ENCODE measurements around the gene FAM83G.
"Not testable (repeated sequence)": the region's sequence is repeated elsewhere in the genome, so short reads cannot be mapped to it uniquely, and the experiment has no call there.

FAM83G gene

GRCh38 chr17:19004421-19005136, at the start of gene FAM83G:
TSS of gene FAM83G (minus strand) at chr17:19004764. CDS start at chr17:19004041, 723 bp downstream.
- in situ Hi-C loops (cut with MboI; ENCODE audit: low sequenced_read_pairs), result no loop called here

GRCh38 chr17:19048826-19049225, 44.3 kb upstream of the FAM83G start:
- in situ Hi-C loops (cut with MboI; ENCODE audit: low sequenced_read_pairs), result not testable (repeated sequence)

GRCh38 chr17:19047510-19047909, 42.9 kb upstream of the FAM83G start:
- in situ Hi-C loops (cut with MboI; ENCODE audit: low sequenced_read_pairs), result not testable (repeated sequence)

- in situ Hi-C loops (cut with MboI; ENCODE audit: low sequenced_read_pairs), result not testable (repeated sequence)
These were observed 42.3 kb upstream of the FAM83G start, which contains the start of gene GRAP for GRCh38 chr17:19046782-19047375. TSS of gene GRAP (minus strand) at chr17:19046957. CDS start at chr17:19046926, 31 bp downstream.

GRCh38 chr17:19044643-19045042, 40.1 kb upstream of the FAM83G start:
- in situ Hi-C loops (cut with MboI; ENCODE audit: low sequenced_read_pairs), result not testable (repeated sequence)

GRCh38 chr17:19043032-19043431, 38.5 kb upstream of the FAM83G start:
- in situ Hi-C loops (cut with MboI; ENCODE audit: low sequenced_read_pairs), result not testable (repeated sequence)

GRCh38 chr17:19042369-19042768, 37.8 kb upstream of the FAM83G start:
- in situ Hi-C loops (cut with MboI; ENCODE audit: low sequenced_read_pairs), result not testable (repeated sequence)

GRCh38 chr17:19041871-19042270, 37.3 kb upstream of the FAM83G start:
- in situ Hi-C loops (cut with MboI; ENCODE audit: low sequenced_read_pairs), result not testable (repeated sequence)

GRCh38 chr17:19040350-19040749, 35.8 kb upstream of the FAM83G start:
- in situ Hi-C loops (cut with MboI; ENCODE audit: low sequenced_read_pairs), result not testable (repeated sequence)

GRCh38 chr17:19038730-19039129, 34.2 kb upstream of the FAM83G start:
- in situ Hi-C loops (cut with MboI; ENCODE audit: low sequenced_read_pairs), result not testable (repeated sequence)

GRCh38 chr17:19038007-19038406, 33.4 kb upstream of the FAM83G start:
- in situ Hi-C loops (cut with MboI; ENCODE audit: low sequenced_read_pairs), result not testable (repeated sequence)

- in situ Hi-C loops (cut with MboI; ENCODE audit: low sequenced_read_pairs), result not testable (repeated sequence)
These were observed 33.0 kb upstream of the FAM83G start for GRCh38 chr17:19037547-19037946.

GRCh38 chr17:19036186-19036585, 31.6 kb upstream of the FAM83G start:
- in situ Hi-C loops (cut with MboI; ENCODE audit: low sequenced_read_pairs), result not testable (repeated sequence)

GRCh38 chr17:19032377-19032988, 27.9 kb upstream of the FAM83G start:
- in situ Hi-C loops (cut with MboI; ENCODE audit: low sequenced_read_pairs), result not testable (repeated sequence)

- in situ Hi-C loops (cut with MboI; ENCODE audit: low sequenced_read_pairs), result not testable (repeated sequence)
These were observed 27.2 kb upstream of the FAM83G start for GRCh38 chr17:19031729-19032128.

- in situ Hi-C loops (cut with MboI; ENCODE audit: low sequenced_read_pairs), result not testable (repeated sequence)
These were observed 26.3 kb upstream of the FAM83G start for GRCh38 chr17:19030771-19031449.

GRCh38 chr17:19029740-19030139, 25.2 kb upstream of the FAM83G start:
- in situ Hi-C loops (cut with MboI; ENCODE audit: low sequenced_read_pairs), result not testable (repeated sequence)

GRCh38 chr17:19028671-19029070, 24.1 kb upstream of the FAM83G start:
- in situ Hi-C loops (cut with MboI; ENCODE audit: low sequenced_read_pairs), result not testable (repeated sequence)

GRCh38 chr17:19024101-19025078, 19.8 kb upstream of the FAM83G start:
- in situ Hi-C loops (cut with MboI; ENCODE audit: low sequenced_read_pairs), result no loop called here
